HG02610 (cell line): ENCODE results near the gene TMEM86A.
A peak's percentile ranks its signal among the peaks of the same experiment; 100 is the strongest.

ENCODE experiments used
- ATAC-seq: cut with Tn5 transposase; IDR thresholded peaks from one replicate; pipeline ENCODE4 v1.9.1; 2021; ENCODE audit warnings: mild to moderate bottlenecking, moderate library complexity; ENCODE audit not compliant: unreplicated experiment

Gene TMEM86A

DNA sequence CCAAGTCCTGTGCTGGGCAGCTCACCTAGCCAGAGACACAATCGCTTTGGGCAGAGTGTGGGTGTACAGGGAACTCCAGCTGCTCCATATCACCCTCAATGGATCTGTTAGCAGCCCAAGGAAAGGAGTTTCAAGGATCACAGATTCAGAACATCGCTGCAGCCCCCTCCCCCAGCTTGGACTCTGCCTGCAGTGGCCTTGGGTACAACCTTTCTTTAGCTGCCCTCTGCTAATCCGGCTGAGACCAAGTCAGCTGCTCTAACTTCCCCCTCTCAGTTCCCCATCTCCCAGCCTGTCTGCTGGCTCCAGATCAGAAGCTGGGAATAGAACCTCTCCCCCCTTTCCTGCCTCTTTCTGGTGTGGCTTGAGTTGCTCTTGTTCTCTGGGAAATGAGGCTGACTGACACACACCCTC lies 1.3 kb downstream of the TMEM86A start:
- no peak for ATAC-seq

DNA sequence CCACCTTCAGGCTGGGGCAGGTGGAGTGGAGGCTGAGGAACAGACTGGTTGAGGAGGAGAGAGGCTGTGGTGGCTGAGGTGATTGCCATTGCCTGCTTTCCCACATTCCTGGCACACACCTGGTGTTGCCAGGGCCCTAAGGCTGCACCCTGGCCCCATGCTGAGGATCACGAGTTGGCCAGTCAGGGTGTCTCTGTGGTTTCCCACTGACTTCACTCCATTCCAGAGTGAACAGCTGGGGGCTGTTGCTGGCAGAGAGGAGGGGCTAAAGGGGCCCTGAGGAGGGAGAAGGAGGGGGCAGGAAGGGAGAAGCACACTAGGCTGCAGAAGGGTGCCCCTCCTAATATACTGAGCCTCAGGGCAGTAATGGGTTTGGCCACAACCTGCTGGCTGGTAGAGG lies 1.8 kb downstream of the TMEM86A start:
- no peak for ATAC-seq

- no peak for ATAC-seq
Observed at GRCh38 chr11:18700872-18701271, 2.3 kb downstream of the TMEM86A start.

DNA sequence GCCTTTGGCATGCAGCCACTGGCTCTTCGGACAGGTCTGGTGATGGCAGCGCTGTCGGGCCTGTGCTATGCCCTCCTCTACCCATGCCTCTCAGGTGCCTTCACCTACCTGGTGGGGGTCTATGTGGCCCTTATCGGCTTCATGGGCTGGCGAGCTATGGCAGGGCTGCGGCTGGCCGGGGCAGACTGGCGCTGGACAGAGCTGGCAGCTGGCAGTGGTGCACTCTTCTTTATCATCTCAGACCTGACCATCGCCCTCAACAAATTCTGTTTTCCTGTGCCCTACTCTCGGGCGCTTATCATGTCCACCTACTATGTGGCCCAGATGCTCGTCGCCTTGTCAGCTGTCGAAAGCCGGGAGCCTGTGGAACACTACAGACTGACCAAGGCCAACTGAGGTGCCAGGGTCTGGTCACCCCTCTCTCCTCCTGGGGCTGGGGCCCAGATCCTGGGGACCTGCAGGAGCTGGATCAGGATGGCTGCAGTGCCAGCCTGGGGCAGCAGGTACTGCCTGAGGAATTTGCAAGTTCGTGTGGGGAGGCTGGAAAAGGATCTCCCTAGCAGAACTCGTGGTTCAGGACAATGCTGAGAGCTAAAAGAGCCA lies 3.1 kb downstream of the TMEM86A start:
- ATAC-seq, result no peak

GRCh38 chr11:18703001-18703763 lies 4.6 kb downstream of the TMEM86A start:
- no peak for ATAC-seq

GRCh38 chr11:18704045-18704645 lies 5.6 kb downstream of the TMEM86A start:
- no peak for ATAC-seq

- ATAC-seq, result no peak
Observed at GRCh38 chr11:18704698-18705097, 6.1 kb downstream of the TMEM86A start.

- no peak for ATAC-seq
Observed at GRCh38 chr11:18705651-18706281, 7.2 kb downstream of the TMEM86A start.

- ATAC-seq, result peak; percentile 62
Observed at GRCh38 chr11:18706330-18707243, 8.0 kb downstream of the TMEM86A start.

DNA sequence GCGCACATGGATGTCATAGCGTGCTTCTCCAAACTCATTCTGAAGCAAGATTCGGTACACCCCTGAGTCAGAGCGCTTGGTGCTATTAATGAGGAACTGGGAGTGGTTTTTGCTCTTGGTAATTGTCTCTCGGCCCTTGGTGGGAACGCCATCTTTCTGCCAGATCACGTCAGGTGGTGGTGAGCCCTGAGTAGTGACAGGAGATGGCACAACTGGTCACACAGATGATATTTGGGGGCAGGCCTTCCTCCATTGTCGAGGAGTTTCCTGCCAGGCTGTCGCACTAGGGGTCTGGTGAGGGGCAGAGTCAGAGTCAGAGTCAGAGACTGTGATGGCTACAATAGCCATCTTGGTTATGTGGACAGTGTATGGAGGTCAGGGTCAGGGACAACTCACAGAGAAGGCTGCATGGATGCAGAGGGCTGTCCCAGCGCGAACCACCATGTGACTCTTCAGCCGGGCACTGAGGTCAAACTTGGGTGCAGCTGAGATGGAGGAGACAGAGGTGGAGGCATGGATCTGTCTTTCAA lies 9.3 kb downstream of the TMEM86A start:
- ATAC-seq, result no peak

DNA sequence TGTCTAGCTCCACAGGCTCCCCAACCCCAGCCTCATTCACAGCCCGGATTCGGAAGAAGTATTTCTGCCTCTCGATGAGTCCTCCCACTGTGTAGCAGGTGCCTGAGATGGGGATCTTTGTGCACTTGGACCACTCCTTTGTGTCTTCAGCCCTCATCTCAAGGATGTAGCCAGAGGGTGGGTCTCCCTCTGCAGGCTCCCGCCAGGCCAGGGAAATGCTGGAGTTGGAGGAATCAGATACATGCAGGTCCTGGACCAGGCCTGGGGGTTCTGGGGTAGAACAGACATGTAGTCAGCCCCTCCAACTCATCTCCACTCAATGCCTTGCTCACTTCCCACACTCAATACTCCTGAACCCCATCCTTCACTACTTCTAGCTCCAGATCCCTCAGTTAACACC lies 10.8 kb downstream of the TMEM86A start:
- ATAC-seq, result no peak

GRCh38 chr11:18710545-18710944 lies 12.0 kb downstream of the TMEM86A start:
- no peak for ATAC-seq

DNA sequence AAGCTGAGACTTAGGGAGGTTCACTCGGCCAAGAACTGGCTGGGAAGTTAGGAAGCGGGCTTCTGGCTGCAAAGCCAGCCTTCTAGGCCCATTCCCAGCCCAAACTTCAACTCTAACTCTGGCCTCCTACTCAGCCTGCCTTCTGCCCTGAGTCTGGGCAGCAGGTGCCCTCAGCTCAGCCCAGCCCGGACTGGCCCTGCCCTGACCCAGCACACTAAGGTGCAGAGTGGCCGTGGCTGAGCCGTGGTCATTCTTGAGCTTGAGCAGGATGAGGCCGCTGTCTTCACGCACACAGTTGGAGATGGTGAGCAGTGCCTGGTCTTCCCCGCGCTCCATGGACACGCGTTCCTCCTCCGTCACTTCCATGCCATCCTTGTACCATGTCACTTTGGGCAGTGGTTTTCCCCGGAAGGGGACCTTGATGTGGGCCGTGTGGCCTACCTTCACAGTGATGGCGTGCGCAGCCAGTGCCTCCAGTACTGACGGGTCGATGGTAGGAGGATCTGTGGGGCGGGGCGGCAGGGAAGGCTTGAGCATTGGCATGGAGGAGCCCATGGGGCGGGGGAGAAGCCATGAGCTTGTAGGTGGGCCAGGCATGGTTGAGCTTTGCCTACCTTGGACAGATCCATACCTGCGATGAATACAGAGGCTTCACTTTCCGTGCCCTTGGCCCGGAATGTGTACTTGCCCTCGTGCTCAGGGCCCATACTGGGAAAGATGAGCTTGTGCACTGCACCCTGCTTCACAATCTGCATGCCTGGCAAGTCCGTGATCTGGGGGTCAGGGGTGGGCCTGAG lies 15.3 kb downstream of the TMEM86A start:
- ATAC-seq, result no peak

DNA sequence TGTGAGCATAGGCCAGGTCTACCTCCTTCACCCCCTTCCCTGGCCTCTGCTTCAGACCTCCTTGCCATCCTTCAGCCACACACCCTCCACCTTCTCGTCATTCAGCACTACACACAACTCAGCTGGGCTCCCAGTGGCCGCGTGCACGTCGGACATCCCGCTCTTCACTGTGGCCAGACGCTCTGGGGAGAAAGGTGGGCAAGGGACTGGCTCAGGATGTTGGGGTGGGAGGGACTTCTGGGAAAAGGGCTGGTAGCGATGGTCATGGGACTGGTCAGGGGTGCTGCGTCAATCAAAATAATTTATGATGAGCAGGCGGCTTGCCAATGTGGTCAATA lies 15.8 kb downstream of the TMEM86A start:
- ATAC-seq, result no peak

- no peak for ATAC-seq
Observed at GRCh38 chr11:18715476-18715875, 16.9 kb downstream of the TMEM86A start.

- ATAC-seq, result no peak
Observed at GRCh38 chr11:18720091-18720807, 21.7 kb downstream of the TMEM86A start.

DNA sequence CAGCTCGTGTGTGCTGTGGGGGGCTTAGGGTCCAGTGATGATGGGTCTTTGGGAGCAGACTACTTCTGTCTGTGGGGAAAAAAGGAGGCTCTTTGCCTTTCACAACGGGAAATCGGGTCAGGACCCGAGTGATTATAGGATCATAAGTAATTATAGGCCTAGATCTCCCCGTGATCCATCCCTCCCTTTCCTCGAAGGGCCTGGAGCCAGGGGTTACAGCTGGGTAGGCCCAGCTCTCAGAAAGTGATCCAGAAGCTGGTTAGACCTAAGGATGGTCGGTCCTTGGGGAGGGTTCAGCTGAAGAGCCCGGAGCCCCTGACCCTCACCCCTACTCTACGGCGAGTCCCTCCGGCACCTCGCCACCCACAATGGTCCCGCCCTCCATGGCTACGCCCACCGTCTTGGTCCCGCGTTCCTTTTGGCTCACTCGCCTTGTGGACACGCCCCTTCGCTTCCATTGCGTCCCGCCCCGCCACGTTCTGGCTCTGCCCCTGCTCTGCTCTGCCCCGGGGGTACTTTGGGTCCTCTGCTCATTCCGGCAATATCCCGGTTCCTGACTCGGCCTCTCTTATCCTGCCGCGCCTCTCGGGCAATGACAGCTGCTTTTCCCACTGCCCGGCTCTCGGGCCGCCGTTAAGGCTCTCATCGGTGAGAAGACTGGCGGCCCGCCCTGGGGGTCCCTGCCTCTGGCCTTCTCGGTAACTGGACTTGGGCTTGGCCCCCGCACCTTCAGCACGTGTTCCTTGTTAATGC lies 22.4 kb downstream of the TMEM86A start:
- peak; percentile 64 for ATAC-seq

- ATAC-seq, result peak; percentile 67
Observed at GRCh38 chr11:18721561-18722292, 23.1 kb downstream of the TMEM86A start.
